Kidney epithelial cell (primary cell): ENCODE results near the gene BCKDHA. TPM values are rescaled to one million over a fixed set of nuclear protein-coding genes. Genes with fewer than 3 reads are reported as not detected.

Experiments used
- DNase-seq: peaks from one replicate; pipeline ENCODE4 v3.0.0-alpha.2; 2010; ENCODE audit warnings: low read depth
- H3K27me3 ChIP-seq: 2 replicates; pipeline ENCODE4 v1.6.0; 2011; ENCODE audit warnings: low read length; ENCODE audit not compliant: control insufficient read depth, insufficient read depth
- H3K36me3 ChIP-seq: 2 replicates; pipeline ENCODE4 v1.5.1; 2011; ENCODE audit warnings: low read length; ENCODE audit not compliant: control insufficient read depth, insufficient read depth
- H3K4me3 ChIP-seq: 2 replicates; pipeline ENCODE4 v1.5.1; 2011; ENCODE audit warnings: low read depth, mild to moderate bottlenecking, control low read depth, low read length
- CTCF ChIP-seq: IDR thresholded peaks from 2 replicates; pipeline ENCODE4 v1.5.1; 2011; ENCODE audit warnings: mild to moderate bottlenecking, moderate library complexity, low read length, control low read depth, inconsistent platforms; ENCODE audit not compliant: insufficient read depth, poor library complexity, severe bottlenecking
- total RNA-seq: library from RNA; depleted of rRNA; stranded (reverse); fragments of >200 nt; gene quantifications from 2 replicates; pipeline ENCODE4 v1.2.3, GENCODE V29; 2015

BCKDHA gene
- total RNA-seq, 1 donor from 2014 or later, result 49.5 TPM

- H3K4me3 ChIP-seq, result no peak within 1 kb of the TSS
- H3K27me3 ChIP-seq, result no peaks in the 10 kb centered on the region
- no peak for DNase-seq
- no peaks in the 10 kb centered on the region for H3K36me3 ChIP-seq
- TF ChIP-seq CTCF, result no peak
Measured at GRCh38 chr19:41442473-41443355, 45.1 kb downstream of the BCKDHA start, which contains the start of gene ERICH4. Gene ERICH4, plus strand, starts transcription at chr19:41443156. Its CDS starts 14 bp downstream, at chr19:41443170.

- no peak for TF ChIP-seq CTCF
- no peak for DNase-seq
- Histone ChIP-seq H3K27me3 (no peaks in the 10 kb centered on the region), H3K4me3 (no peak overlapping the region), H3K36me3 (no peaks in the 10 kb centered on the region)
Measured at GRCh38 chr19:41443813-41444455, 46.3 kb downstream of the BCKDHA start.

DNA sequence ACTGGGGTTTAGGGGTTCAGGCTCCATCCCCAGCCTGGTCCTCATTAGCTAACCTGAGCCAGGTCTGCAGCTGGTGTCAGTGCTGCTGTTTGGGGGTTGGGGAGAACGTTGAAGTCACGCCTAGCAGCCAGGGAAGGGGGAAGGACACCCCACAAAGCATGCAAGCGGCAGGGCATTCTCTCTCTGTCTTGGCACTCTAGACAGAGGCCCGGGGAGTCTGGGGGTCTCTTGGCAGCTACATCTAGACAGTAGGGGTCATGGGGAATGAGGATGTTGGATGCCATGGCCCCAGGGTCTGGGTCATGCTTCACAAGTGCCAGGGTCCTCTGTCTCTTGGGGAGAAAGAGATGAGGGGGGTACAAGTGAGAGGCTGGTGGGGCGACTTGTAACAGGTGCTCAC, 48.0 kb downstream of the BCKDHA start:
- Histone ChIP-seq H3K4me3 (no peak overlapping the region), H3K36me3 (no peaks in the 10 kb centered on the region), H3K27me3 (peaks cover 2% of the 10 kb centered on the region)
- no peak for TF ChIP-seq CTCF
- DNase-seq, result no peak

GRCh38 chr19:41447732-41448332, 50.2 kb downstream of the BCKDHA start:
- H3K36me3 ChIP-seq, result no peaks in the 10 kb centered on the region
- no peak overlapping the region for H3K4me3 ChIP-seq
- no peak for TF ChIP-seq CTCF
- no peak for DNase-seq
- peaks cover 2% of the 10 kb centered on the region for H3K27me3 ChIP-seq

GRCh38 chr19:41449079-41449864, 51.7 kb downstream of the BCKDHA start:
- no peak overlapping the region for H3K4me3 ChIP-seq
- peak; percentile 99 for TF ChIP-seq CTCF

More at GRCh38 chr19:41449079-41449864, 51.7 kb downstream of the BCKDHA start:
- peaks cover 2% of the 10 kb centered on the region for H3K27me3 ChIP-seq
- no peaks in the 10 kb centered on the region for H3K36me3 ChIP-seq
- peak; percentile 18 for DNase-seq
